Endothelial cell of umbilical vein (primary cell): Measurements from ENCODE around the gene HENMT1. TPM values are rescaled to one million over a fixed set of nuclear protein-coding genes. Genes with fewer than 3 reads are reported as not detected.

Experiments
- BruUV-seq: library from RNA; stranded (reverse); fragments of 400-500 nt; replicated peaks from 2 replicates; lab custom pipeline; 2021; lab: Mats Ljungman, UMichigan
- CTCF ChIA-PET: fragments of 300-600, 350-600 bp; sonication (Branson Sonifier 250); formaldehyde crosslinking; loops from one replicate; lab custom pipeline; 2021; ENCODE audit warnings: antibody characterized with exemption, inconsistent platforms; lab: Charles Lee
- POLR2A ChIA-PET: fragments of 300-600, 350-600 bp; sonication (Branson Sonifier 250); formaldehyde crosslinking; loops from one replicate; lab custom pipeline; 2021; ENCODE audit warnings: antibody characterized with exemption, inconsistent platforms; lab: Charles Lee
- DNase-seq: peaks from one replicate; pipeline ENCODE4 v3.0.0-alpha.2; 2011; ENCODE audit warnings: low read depth, low spot score
- FAIRE-seq: peaks from 2 replicates; lab custom pipeline; 2011; peaks lifted over from hg19 to GRCh38; lab: Jason Lieb, UNC
- H2AFZ ChIP-seq: 2 replicates; pipeline ENCODE4 v1.6.0; 2012; ENCODE audit warnings: low read depth, low read length, control low read depth, inconsistent platforms
- H3K27ac ChIP-seq: 2 replicates; pipeline ENCODE4 v1.5.1; 2011; ENCODE audit warnings: low read depth, mild to moderate bottlenecking, control low read depth, low read length, moderate library complexity; ENCODE audit not compliant: insufficient read depth
- H3K27me3 ChIP-seq, 2 experiments: 2 replicates each; pipeline versions ENCODE4 v1.6.0 to v1.6.1; 2011; ENCODE audit warnings: low read length in 2 of 2, mixed read lengths in 1 of 2; ENCODE audit not compliant: control insufficient read depth in 2 of 2, insufficient read depth in 2 of 2
- H3K36me3 ChIP-seq, 2 experiments: 2 replicates in 1 of 2; 3 replicates in 1 of 2; pipeline ENCODE4 v1.5.1; 2011; ENCODE audit warnings: low read length in 2 of 2, mild to moderate bottlenecking in 1 of 2, moderate library complexity in 1 of 2; ENCODE audit not compliant: control insufficient read depth in 2 of 2, insufficient read depth in 2 of 2; ENCODE audit errors: extremely low read depth in 1 of 2
- H3K4me1 ChIP-seq: 3 replicates; pipeline ENCODE4 v1.5.1; 2011; ENCODE audit warnings: mild to moderate bottlenecking, low read length; ENCODE audit not compliant: control insufficient read depth, insufficient read depth; ENCODE audit errors: extremely low read depth
- H3K4me2 ChIP-seq: 2 replicates; pipeline ENCODE4 v1.6.1; 2011; ENCODE audit warnings: low read length, control low read depth, mixed read lengths; ENCODE audit not compliant: insufficient read depth
- H3K4me3 ChIP-seq, 3 experiments: fragments of 200-600 bp in 1 of 3; sonication (generic), shearing (Covaris generic) in 1 of 3; replicated peaks in 1 of 3; 2 replicates each; pipeline ENCODE4 v1.5.1; 2011 to 2016; ENCODE audit warnings: control low read depth in 3 of 3, low read length in 3 of 3, mild to moderate bottlenecking in 2 of 3, inconsistent platforms in 1 of 3, low read depth in 1 of 3, moderate library complexity in 1 of 3; ENCODE audit not compliant: insufficient read depth in 1 of 3
- H3K79me2 ChIP-seq: 2 replicates; pipeline ENCODE4 v1.6.0; 2012; ENCODE audit warnings: low read length, inconsistent platforms; ENCODE audit not compliant: control insufficient read depth, insufficient read depth
- H3K9ac ChIP-seq: replicated peaks from 2 replicates; pipeline ENCODE3; 2011; ENCODE audit warnings: low read length, control low read depth; ENCODE audit not compliant: insufficient read depth; ENCODE audit errors: extremely low read depth
- H3K9me1 ChIP-seq: replicated peaks from 3 replicates; pipeline ENCODE4 v1.6.0; 2011; ENCODE audit warnings: mild to moderate bottlenecking, low read length; ENCODE audit not compliant: control insufficient read depth, insufficient read depth; ENCODE audit errors: extremely low read depth
- H3K9me3 ChIP-seq: replicated peaks from 2 replicates; pipeline ENCODE4 v1.5.1; 2012; ENCODE audit warnings: low read length, inconsistent platforms; ENCODE audit not compliant: control insufficient read depth, insufficient read depth
- H4K20me1 ChIP-seq: replicated peaks from 2 replicates; pipeline ENCODE3; 2011; ENCODE audit warnings: mild to moderate bottlenecking, low read length; ENCODE audit not compliant: control insufficient read depth, insufficient read depth; ENCODE audit errors: extremely low read depth
- EZH2 ChIP-seq: IDR thresholded peaks from 2 replicates; pipeline ENCODE4 v1.6.1; 2012; ENCODE audit warnings: borderline replicate concordance, low read depth, mild to moderate bottlenecking, moderate library complexity, low read length, inconsistent platforms; ENCODE audit not compliant: severe bottlenecking
- FOS ChIP-seq: IDR thresholded peaks from 2 replicates; pipeline ENCODE4 v1.6.1; 2011; ENCODE audit warnings: mild to moderate bottlenecking, low read length, moderate library complexity, borderline replicate concordance; ENCODE audit not compliant: insufficient read depth
- GATA2 ChIP-seq: IDR thresholded peaks from 2 replicates; pipeline ENCODE4 v1.7.0; 2011; ENCODE audit warnings: low read depth, mild to moderate bottlenecking, moderate library complexity, mixed read lengths, low read length; ENCODE audit not compliant: insufficient read length, insufficient read depth
- JUN ChIP-seq: IDR thresholded peaks from 2 replicates; pipeline ENCODE4 v1.6.1; 2011; ENCODE audit warnings: borderline replicate concordance, low read depth; ENCODE audit not compliant: insufficient read length, insufficient read depth
- MYC ChIP-seq: IDR thresholded peaks from one replicate; pipeline ENCODE4 v1.6.1; 2011; ENCODE audit warnings: mild to moderate bottlenecking, low read depth, low read length
- POLR2A ChIP-seq: IDR thresholded peaks from 2 replicates; pipeline ENCODE4 v1.6.1; 2012; ENCODE audit warnings: low read depth, mild to moderate bottlenecking, control low read depth, low read length
- POLR2AphosphoS5 ChIP-seq: IDR thresholded peaks from 2 replicates; pipeline ENCODE4 v1.6.1; 2012; ENCODE audit warnings: low read depth, mild to moderate bottlenecking, control low read depth, low read length, moderate library complexity; ENCODE audit not compliant: insufficient read depth
- dilution Hi-C: fragments of 300-500 bp; cut with MboI; formaldehyde crosslinking; loops from one replicate; pipeline ENCODE4 v1.15.0; 2019; ENCODE audit warnings: low sequenced_read_pairs; ENCODE audit not compliant: extremely low pct_ligation_motif_present
- intact Hi-C: fragments of 100-400 bp; cut with micrococcal nuclease; formaldehyde crosslinking; loops from one replicate; pipeline ENCODE4 v1.10.0; 2022
- polyA plus RNA-seq, 4 experiments: library from polyadenylated mRNA; depleted of rRNA in 3 of 4; stranded (reverse) in 3 of 4; unstranded in 1 of 4; fragments of >200 nt; gene quantifications; 2 replicates each; pipeline versions ENCODE4 v1.2.1 to v1.2.3, GENCODE V29; 2011 to 2012; ENCODE audit warnings: missing spikeins in 1 of 4
- total RNA-seq: library from RNA; stranded (reverse); gene quantifications from 2 replicates; pipeline ENCODE4 v1.2.3, GENCODE V29; 2021
- TF ChIP-seq, protein P1 (sequence below): IDR thresholded peaks from 2 replicates; pipeline ENCODE4 v1.6.1; 2011; ENCODE audit not compliant: insufficient read depth, insufficient read length
- TF ChIP-seq, protein P2 (sequence below), 2 donors: IDR thresholded peaks; 1 replicate in 1 of 2; 2 replicates in 1 of 2; pipeline ENCODE4 v1.5.1; 2011; ENCODE audit warnings: low read length in 2 of 2, mild to moderate bottlenecking in 2 of 2, moderate library complexity in 2 of 2, control low read depth in 1 of 2, inconsistent platforms in 1 of 2, low read depth in 1 of 2; ENCODE audit not compliant: insufficient read depth in 1 of 2; ENCODE audit errors: extremely low read depth in 1 of 2

Gene HENMT1
- total and polyA plus RNA-seq, 2 donors (not counting 3 experiments of a cell fraction or from before 2014, with no cell fraction given), result 4.4 to 4.5 TPM

DNA sequence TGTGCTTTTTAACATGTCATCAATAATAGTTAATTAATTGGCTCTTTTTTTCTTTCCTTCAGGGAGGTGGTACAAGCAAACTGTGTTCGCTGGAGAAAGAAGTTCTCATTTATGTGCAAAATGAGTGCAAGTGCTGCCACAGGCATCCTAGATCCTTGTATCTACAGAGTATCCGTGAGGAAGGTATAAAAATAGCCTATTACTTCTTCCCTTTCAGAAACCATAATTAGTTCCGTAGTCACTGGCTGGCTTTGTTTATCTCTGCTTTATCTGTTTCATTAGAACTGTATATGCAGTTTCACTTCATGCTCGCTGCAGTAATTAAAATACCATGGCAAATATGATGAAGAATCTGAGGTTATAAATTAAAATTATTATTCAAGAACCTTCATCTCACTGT lies 60.4 kb downstream of the HENMT1 start:
- Histone ChIP-seq H3K4me2 (peak overlapping the region; percentile 49), H2AFZ (no peak overlapping the region), H3K36me3 (no peaks in the 10 kb centered on the region), H3K9me1 (no peaks in the 10 kb centered on the region), H4K20me1 (no peaks in the 10 kb centered on the region), H3K79me2 (no peaks in the 10 kb centered on the region), H3K27me3 (no peaks in the 10 kb centered on the region), H3K27ac (no peak overlapping the region), H3K9me3 (no peaks in the 10 kb centered on the region), H3K4me1 (peaks cover 8% of the 10 kb centered on the region), H3K4me3 (no peak overlapping the region), H3K9ac (no peak overlapping the region)
- DNase-seq (peak; percentile 14), FAIRE-seq (no peak)
- BruUV-seq, result no TSS peak
- dilution Hi-C loops (no loop called here), intact Hi-C loops (loop anchor here (1.0 kb wide), 1 partner anchor 9 kb away; no protein-coding TSS in a partner anchor)
- no peak for TF ChIP-seq POLR2A
- no peak for TF ChIP-seq MYC
- TF ChIP-seq FOS, result no peak
- no peak for TF ChIP-seq POLR2AphosphoS5
- TF ChIP-seq EZH2, result no peak
- TF ChIP-seq GATA2, result no peak
- TF ChIP-seq, protein P1, sequence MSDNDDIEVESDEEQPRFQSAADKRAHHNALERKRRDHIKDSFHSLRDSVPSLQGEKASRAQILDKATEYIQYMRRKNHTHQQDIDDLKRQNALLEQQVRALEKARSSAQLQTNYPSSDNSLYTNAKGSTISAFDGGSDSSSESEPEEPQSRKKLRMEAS, result no peak
- no peak for TF ChIP-seq JUN
- ChIA-PET CTCF (interaction anchor here (1.5 kb wide), 1 partner anchor 40 kb away, joined by 5 read pairs; the partner anchor contains the start of gene EEIG2), POLR2A (no interaction called here)

DNA sequence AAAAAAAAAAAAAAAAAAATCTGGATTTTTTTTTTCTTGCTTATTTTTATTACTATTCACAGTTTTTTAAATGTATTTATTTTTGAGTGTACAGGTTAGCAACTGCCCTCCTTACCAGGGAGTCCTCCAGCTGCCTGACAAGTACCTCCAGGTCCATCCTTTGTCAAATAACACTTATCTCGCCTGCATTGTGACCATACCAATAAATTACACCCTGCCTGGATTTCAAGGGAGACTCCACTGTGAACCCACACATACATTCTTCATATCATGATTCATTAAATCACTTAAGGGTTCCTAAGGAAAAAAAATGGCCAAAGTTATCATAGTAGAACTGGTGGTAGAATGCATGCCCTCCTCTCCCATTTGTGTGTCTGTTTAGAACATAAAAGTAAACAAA lies 62.6 kb downstream of the HENMT1 start:
- Histone ChIP-seq H3K36me3 (no peaks in the 10 kb centered on the region), H3K27ac (no peak overlapping the region), H3K9ac (no peak overlapping the region), H3K4me1 (peaks cover 8% of the 10 kb centered on the region), H2AFZ (no peak overlapping the region), H4K20me1 (no peaks in the 10 kb centered on the region), H3K79me2 (no peaks in the 10 kb centered on the region), H3K27me3 (no peaks in the 10 kb centered on the region), H3K4me2 (no peak overlapping the region), H3K9me1 (no peaks in the 10 kb centered on the region), H3K4me3 (no peak overlapping the region), H3K9me3 (no peaks in the 10 kb centered on the region)
- FAIRE-seq (no peak), DNase-seq (no peak)
- CTCF ChIA-PET, result interaction anchor here (1.3 kb wide), 1 partner anchor 13 kb away, joined by 5 read pairs; no protein-coding TSS in a partner anchor
- dilution Hi-C loops (no loop called here), intact Hi-C loops (no loop called here)
- BruUV-seq, result no TSS peak
- POLR2A ChIA-PET, result no interaction called here
- TF ChIP-seq POLR2AphosphoS5 (no peak), POLR2A (no peak), MYC (no peak), GATA2 (no peak), JUN (no peak), EZH2 (no peak), FOS (no peak)
- TF ChIP-seq, protein P2, sequence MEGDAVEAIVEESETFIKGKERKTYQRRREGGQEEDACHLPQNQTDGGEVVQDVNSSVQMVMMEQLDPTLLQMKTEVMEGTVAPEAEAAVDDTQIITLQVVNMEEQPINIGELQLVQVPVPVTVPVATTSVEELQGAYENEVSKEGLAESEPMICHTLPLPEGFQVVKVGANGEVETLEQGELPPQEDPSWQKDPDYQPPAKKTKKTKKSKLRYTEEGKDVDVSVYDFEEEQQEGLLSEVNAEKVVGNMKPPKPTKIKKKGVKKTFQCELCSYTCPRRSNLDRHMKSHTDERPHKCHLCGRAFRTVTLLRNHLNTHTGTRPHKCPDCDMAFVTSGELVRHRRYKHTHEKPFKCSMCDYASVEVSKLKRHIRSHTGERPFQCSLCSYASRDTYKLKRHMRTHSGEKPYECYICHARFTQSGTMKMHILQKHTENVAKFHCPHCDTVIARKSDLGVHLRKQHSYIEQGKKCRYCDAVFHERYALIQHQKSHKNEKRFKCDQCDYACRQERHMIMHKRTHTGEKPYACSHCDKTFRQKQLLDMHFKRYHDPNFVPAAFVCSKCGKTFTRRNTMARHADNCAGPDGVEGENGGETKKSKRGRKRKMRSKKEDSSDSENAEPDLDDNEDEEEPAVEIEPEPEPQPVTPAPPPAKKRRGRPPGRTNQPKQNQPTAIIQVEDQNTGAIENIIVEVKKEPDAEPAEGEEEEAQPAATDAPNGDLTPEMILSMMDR (IDR thresholded peaks at IDR 0.05; ENCODE audit: extremely low read depth in 1 of 2, insufficient read depth in 1 of 2, low read depth in 1 of 2, low read length in 2 of 2), result no peak
- TF ChIP-seq, protein P1, result no peak
